Measurements from ENCODE around the gene SLC6A19.

SLC6A19 gene

DNA sequence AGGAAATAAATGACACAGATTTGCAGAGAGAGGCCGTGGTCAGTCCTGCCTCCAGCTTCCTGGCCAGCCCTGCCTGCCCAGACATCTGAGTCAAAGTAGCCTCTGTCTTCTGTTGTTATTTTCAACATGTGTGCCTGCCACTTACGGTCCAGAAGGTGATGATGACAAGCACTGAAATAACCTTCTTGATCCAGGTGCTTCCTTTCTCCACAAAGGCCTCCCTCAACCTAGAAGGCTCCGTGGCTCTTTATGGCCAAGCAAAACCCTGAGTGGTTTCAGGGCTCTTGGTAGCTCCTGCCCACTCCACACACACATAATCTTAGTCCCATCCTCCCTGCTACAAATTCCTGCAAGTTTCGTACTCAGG, 34.1 kb upstream of the SLC6A19 start:
- no peak overlapping the region for H3K4me3 ChIP-seq (ENCODE audit: low read depth, low read length)
- TF ChIP-seq, protein P1, sequence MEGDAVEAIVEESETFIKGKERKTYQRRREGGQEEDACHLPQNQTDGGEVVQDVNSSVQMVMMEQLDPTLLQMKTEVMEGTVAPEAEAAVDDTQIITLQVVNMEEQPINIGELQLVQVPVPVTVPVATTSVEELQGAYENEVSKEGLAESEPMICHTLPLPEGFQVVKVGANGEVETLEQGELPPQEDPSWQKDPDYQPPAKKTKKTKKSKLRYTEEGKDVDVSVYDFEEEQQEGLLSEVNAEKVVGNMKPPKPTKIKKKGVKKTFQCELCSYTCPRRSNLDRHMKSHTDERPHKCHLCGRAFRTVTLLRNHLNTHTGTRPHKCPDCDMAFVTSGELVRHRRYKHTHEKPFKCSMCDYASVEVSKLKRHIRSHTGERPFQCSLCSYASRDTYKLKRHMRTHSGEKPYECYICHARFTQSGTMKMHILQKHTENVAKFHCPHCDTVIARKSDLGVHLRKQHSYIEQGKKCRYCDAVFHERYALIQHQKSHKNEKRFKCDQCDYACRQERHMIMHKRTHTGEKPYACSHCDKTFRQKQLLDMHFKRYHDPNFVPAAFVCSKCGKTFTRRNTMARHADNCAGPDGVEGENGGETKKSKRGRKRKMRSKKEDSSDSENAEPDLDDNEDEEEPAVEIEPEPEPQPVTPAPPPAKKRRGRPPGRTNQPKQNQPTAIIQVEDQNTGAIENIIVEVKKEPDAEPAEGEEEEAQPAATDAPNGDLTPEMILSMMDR (IDR thresholded peaks at IDR 0.05; ENCODE audit: low read depth, low read length), result no peak

DNA sequence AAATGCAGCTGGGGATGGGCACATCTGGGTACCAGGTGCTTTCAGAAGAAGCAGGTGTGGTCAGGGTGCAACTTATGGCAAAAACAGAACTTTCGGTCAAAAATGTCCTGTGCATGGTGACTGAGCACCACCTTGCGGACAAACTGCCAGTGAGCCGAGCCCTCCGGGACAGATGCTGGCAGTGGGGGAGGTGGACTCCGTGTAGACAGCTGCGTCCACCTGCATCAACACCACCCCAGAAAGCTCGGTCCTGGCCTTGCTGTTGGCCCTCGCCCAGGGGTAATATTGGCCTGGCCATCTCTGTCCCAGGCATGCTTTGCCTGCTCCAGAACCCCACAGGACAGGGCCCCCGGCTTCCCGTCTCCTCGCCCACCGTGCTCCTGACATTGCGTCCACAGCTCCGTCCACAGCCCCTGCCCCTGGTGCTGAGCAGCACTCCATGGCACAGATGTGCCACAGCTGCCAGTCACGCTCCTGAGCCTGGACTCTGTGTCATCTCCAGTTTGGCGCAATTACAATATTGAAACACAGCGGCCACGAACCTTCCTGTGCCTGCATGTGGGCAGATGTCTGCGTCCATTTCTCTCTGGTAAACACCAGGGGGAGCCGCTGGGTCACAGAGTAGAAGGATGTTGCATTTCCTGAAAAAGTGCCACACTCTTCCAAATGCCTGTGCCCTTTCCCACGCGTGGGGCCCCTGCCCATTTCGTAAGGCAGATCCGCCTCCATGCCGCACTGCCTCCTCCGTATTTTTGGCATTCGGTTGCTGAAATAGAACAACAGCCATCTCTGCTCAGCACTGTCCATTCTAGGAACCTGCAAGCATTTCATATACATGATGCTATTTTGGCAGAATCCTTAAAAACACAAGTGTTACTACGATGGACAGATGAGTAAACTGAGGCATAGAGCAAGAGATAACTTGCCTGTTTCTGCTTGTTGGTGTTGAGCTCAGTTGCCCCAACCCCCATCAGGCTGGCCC, 33.4 kb upstream of the SLC6A19 start:
- TF ChIP-seq, protein P1 (IDR thresholded peaks at IDR 0.05; ENCODE audit: low read depth, low read length), result peak; percentile 73
- H3K4me3 ChIP-seq (ENCODE audit: low read depth, low read length), result no peak overlapping the region

DNA sequence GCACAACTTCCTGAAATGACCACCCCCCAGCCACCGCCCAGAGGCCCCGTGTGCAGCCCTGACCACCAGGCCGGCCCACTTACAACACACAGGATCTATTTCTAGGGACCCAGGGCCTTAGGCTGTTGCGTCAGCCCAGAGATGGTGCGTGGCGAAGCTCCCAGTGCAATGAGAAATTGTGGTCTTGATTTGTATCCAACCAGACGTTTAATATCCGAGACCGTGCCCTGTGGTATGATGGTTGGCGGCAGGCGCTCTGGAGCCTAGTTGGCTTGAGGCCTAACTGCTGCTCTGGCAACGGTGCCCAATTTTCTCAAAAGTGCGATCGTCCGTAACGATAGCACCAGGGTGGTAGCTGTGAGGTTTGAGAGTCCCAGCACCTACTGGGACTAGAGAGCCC, 32.6 kb upstream of the SLC6A19 start:
- no peak overlapping the region for H3K4me3 ChIP-seq (ENCODE audit: low read depth, low read length)
- TF ChIP-seq, protein P1 (IDR thresholded peaks at IDR 0.05; ENCODE audit: low read depth, low read length), result no peak

DNA sequence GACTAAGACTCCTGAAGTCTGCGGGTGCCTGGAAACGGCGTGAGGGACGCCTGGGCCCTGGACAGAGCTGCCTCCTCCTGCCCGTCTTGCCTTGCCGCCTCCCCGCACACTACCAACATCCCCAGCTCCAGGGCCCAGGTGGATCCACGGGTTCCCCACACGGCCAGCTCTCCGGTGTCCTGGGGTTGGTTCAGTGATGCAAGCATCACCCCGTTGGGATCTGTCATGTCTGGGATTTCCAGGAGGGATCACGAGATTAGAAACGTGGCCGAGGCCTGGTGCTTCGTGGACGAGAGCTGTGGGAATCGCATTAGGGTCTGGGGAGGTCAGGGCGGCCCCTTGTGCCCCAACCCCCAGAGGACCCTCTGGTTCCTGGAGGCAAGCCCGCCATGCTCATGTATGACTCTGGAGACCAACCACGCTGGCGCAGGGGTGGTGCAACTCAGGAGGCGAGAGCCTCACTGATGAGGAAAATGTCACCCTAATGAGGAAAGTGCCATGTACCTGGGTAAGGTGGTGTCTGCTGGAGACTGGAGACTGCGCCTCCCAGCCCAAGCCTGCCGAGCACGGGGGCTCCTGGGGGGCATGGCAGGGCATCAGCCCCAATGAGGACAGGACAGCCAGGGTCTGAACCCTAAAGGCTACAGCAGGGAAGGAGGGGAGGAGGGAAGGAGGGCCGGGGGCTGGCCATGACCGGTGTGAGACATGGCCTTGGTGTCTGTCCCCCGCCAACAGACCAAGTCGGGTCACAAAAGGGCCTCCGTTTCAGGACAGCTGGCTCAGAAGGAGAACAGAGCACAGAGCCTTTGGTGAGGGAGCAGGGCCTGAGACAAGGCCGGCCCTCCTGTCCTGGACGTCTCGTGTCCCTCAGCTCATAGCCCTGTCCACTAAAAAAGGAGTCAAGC, 31.9 kb upstream of the SLC6A19 start:
- TF ChIP-seq, protein P1 (IDR thresholded peaks at IDR 0.05; ENCODE audit: low read depth, low read length), result no peak
- no peak overlapping the region for H3K4me3 ChIP-seq (ENCODE audit: low read depth, low read length)

DNA sequence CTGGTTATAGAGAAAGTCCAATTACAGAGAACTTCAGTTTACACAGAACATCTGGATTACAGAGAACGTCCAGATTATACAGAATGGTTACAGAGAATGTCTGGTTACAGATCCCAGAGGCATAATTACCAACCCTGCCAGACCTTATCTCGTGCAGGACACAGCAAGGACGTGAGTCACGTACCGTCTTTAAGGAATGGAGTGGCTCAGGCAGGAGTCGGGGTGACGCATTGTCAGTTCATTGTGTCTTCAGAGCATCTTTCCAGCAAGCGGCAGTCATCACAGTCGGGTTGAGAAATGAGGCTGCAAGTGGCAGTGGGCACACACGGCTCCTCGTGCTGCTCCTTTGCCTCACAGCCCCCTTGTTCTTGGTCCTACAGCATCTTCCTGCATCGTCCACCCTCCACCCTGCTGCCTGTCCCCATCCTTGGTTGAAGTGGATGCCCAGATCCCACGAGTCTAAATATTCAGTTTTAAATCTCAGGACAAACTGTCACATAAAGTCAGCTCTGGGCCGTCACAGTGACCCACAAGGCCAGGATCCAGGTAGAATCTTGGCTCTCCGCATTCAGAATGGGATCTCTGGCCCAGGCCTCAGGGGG, 30.0 kb upstream of the SLC6A19 start:
- TF ChIP-seq, protein P1 (IDR thresholded peaks at IDR 0.05; ENCODE audit: low read depth, low read length), result no peak
- H3K4me3 ChIP-seq (ENCODE audit: low read depth, low read length), result no peak overlapping the region

DNA sequence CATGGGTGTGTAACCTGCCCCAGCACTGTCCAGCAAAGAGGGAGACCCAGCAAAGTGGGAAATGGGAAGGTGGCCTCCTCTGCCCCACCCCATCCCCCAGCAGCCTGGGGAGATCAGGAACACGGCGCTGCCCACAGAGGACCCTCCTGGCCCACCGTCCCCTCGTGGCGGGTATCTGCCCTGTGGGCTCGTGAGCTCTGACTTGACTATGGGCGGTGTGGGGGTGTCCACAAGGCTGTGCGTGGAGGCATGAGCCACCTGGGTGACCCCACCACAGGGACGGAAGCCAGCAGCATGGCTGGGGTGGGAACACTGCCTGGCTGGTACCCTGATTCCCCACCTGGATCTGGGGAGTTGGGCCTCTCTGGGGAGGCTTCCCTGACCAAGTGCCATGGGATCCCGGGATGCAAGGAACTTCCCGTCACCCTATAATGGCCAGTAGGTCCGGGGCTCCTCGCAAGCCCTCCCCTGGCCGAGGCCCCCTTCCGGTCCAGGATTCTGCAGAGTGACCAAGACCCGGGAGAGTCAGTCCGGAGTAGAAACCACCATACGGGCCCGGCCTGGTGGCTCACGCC, 29.3 kb upstream of the SLC6A19 start:
- TF ChIP-seq, protein P1 (IDR thresholded peaks at IDR 0.05; ENCODE audit: low read depth, low read length), result no peak
- H3K4me3 ChIP-seq (ENCODE audit: low read depth, low read length), result no peak overlapping the region

Measured in WI38 (cell line).